AG10803 (cell line): ENCODE data around the gene ELOA.

ENCODE experiments used
- DNase-seq: peaks from one replicate; pipeline ENCODE4 v3.0.0; 2010; ENCODE audit warnings: low read depth
- H3K4me3 ChIP-seq: 2 replicates; pipeline ENCODE4 v1.5.1; 2011; ENCODE audit warnings: mild to moderate bottlenecking, low read length, control low read depth
- TF ChIP-seq, protein P1 (sequence below): conservative IDR thresholded peaks from 2 replicates; pipeline ENCODE4 v1.5.1; 2011; ENCODE audit warnings: mild to moderate bottlenecking, low read length, control low read depth, inconsistent platforms

The ELOA gene

DNA sequence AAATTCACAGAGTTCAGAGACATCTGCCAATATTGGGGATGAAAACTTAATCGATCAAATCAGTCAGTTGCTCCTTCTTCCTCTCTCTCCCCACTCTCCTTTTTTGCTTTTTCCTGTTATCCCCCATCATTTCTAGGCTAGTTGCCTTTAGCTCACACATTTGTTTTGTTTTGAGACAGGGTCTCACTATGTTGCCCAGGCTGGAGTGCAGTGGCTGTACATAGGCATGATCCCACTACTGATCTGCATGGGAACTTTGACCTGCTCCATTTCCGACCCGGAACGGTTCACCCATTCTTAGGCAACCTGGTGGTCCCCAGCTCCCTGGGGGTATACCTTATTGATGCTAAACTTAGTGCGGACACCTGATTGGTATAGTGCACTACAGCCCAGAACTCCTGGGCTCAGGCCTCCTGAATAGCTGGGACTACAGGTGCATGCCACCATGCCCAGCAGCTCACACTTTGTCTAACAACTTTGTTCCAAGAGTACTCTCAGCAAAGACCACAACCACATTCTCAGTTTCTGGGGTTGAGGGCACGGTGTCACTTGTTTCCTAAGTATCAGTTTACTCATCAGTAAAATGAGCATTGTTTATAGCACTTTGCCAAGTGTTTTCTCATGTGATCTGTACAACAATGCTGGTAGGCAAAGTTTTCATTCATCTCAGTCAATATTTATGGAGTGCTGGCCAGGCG, 6.7 kb upstream of the ELOA start:
- H3K4me3 ChIP-seq = no peak overlapping the region
- no peak for DNase-seq
- TF ChIP-seq, protein P1, sequence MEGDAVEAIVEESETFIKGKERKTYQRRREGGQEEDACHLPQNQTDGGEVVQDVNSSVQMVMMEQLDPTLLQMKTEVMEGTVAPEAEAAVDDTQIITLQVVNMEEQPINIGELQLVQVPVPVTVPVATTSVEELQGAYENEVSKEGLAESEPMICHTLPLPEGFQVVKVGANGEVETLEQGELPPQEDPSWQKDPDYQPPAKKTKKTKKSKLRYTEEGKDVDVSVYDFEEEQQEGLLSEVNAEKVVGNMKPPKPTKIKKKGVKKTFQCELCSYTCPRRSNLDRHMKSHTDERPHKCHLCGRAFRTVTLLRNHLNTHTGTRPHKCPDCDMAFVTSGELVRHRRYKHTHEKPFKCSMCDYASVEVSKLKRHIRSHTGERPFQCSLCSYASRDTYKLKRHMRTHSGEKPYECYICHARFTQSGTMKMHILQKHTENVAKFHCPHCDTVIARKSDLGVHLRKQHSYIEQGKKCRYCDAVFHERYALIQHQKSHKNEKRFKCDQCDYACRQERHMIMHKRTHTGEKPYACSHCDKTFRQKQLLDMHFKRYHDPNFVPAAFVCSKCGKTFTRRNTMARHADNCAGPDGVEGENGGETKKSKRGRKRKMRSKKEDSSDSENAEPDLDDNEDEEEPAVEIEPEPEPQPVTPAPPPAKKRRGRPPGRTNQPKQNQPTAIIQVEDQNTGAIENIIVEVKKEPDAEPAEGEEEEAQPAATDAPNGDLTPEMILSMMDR = no peak

GRCh38 chr1:23741609-23742008, 1.7 kb upstream of the ELOA start:
- H3K4me3 ChIP-seq = no peak overlapping the region
- TF ChIP-seq, protein P1 = no peak
- DNase-seq = peak; percentile 48

DNA sequence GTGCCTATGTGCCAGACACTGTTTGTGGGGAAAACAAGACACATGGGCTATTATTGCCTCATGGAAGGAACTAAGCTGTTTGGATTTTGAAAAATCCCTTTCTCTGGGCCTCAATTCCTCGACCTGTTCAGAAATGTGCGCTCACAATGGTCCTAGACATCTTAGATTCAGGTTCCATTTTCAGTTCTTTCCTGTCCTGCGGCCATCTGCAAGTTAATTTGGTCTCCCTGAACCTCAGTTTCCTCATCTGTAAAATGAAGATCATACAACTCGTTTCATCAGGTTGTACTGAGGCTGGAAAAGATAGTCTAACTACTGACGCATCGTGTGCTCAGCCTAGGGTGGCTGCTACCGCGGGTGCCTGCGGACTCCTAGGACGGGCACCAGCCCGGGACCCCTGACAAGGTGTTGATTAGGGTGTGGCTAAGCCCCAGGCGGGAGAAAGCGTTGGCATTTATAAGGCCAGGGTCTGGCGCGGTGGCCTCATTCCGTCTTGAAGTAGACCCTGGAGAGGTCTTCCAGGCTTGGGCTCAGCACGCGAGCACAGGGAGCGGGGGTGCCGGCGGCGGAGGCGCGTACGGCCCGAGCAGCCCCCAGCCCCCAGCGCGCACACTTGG, 493 bp upstream of the ELOA start:
- H3K4me3 ChIP-seq = peak overlapping the region; percentile 76
- TF ChIP-seq, protein P1 = no peak
- DNase-seq = peak; percentile 29

GRCh38 chr1:23745515-23745914, 2.2 kb downstream of the ELOA start:
- TF ChIP-seq, protein P1 = peak; percentile 58
- DNase-seq = peak; percentile 53
- H3K4me3 ChIP-seq = peak overlapping the region; percentile 11; the same call in 1 of the 2 replicates

- TF ChIP-seq, protein P1 = no peak
- no peak for DNase-seq
- H3K4me3 ChIP-seq = no peak overlapping the region
These were observed 4.7 kb downstream of the ELOA start for GRCh38 chr1:23748016-23748415.

GRCh38 chr1:23751050-23751814, 8.0 kb downstream of the ELOA start:
- H3K4me3 ChIP-seq = no peak overlapping the region
- peak; percentile 65 for DNase-seq
- TF ChIP-seq, protein P1 = peak; percentile 70
